ENCODE data around the gene TRDN.

DNA sequence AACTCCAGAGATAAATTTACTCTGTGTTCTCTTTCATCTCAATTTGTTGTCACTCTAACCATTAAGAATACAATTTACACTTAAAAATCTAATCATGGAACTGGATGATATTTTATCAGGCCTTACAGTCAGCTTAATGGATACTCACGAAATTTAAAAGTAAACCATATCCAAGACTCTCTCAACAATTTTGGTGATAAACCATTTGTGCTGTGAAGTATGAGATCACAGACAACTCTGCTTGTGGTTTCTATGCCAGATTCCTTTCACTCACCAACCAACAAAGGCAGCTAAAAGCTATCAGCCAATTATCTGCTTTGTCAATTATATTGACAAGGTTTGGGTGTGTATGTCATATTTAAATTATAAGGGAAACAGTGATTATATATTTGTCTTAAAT, 155.8 kb downstream of the TRDN start:
- TF ChIP-seq, protein P1, sequence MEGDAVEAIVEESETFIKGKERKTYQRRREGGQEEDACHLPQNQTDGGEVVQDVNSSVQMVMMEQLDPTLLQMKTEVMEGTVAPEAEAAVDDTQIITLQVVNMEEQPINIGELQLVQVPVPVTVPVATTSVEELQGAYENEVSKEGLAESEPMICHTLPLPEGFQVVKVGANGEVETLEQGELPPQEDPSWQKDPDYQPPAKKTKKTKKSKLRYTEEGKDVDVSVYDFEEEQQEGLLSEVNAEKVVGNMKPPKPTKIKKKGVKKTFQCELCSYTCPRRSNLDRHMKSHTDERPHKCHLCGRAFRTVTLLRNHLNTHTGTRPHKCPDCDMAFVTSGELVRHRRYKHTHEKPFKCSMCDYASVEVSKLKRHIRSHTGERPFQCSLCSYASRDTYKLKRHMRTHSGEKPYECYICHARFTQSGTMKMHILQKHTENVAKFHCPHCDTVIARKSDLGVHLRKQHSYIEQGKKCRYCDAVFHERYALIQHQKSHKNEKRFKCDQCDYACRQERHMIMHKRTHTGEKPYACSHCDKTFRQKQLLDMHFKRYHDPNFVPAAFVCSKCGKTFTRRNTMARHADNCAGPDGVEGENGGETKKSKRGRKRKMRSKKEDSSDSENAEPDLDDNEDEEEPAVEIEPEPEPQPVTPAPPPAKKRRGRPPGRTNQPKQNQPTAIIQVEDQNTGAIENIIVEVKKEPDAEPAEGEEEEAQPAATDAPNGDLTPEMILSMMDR (IDR thresholded peaks at IDR 0.05) = no peak
- no peak for TF ChIP-seq POLR2A (IDR thresholded peaks at IDR 0.05)

All from body of pancreas (tissue), 4 donors.